ENCODE data around the gene CAMK2G. TPM values are rescaled to one million over a fixed set of nuclear protein-coding genes. Genes with fewer than 3 reads are reported as not detected.

CAMK2G gene
- total RNA-seq, 1 donor from 2014 or later: 25.7 TPM

GRCh38 chr10:73906524-73907447 lies 32.4 kb upstream of the CAMK2G start:
- Mint-ChIP-seq H3K27ac (ENCODE audit: unreplicated experiment) (peak overlapping the region; percentile 20), H3K36me3 (ENCODE audit: low read depth) (no peaks in the 10 kb centered on the region), H3K27me3 (ENCODE audit: low read depth) (peaks cover 31% of the 10 kb centered on the region), H3K4me3 (peak overlapping the region; percentile 50), H3K9me3 (no peaks in the 10 kb centered on the region), H3K4me1 (peaks cover 44% of the 10 kb centered on the region)
- peak; percentile 32 for DNase-seq (ENCODE audit: low read depth, low spot score)
- TF ChIP-seq, protein P1, sequence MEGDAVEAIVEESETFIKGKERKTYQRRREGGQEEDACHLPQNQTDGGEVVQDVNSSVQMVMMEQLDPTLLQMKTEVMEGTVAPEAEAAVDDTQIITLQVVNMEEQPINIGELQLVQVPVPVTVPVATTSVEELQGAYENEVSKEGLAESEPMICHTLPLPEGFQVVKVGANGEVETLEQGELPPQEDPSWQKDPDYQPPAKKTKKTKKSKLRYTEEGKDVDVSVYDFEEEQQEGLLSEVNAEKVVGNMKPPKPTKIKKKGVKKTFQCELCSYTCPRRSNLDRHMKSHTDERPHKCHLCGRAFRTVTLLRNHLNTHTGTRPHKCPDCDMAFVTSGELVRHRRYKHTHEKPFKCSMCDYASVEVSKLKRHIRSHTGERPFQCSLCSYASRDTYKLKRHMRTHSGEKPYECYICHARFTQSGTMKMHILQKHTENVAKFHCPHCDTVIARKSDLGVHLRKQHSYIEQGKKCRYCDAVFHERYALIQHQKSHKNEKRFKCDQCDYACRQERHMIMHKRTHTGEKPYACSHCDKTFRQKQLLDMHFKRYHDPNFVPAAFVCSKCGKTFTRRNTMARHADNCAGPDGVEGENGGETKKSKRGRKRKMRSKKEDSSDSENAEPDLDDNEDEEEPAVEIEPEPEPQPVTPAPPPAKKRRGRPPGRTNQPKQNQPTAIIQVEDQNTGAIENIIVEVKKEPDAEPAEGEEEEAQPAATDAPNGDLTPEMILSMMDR (conservative IDR thresholded peaks at IDR 0.05): no peak

- peaks cover 21% of the 10 kb centered on the region for H3K27me3 Mint-ChIP-seq (ENCODE audit: low read depth)
- H3K9me3 Mint-ChIP-seq: no peaks in the 10 kb centered on the region
- peaks cover 37% of the 10 kb centered on the region for H3K4me1 Mint-ChIP-seq
- H3K27ac Mint-ChIP-seq (ENCODE audit: unreplicated experiment): peak overlapping the region; percentile 8
- TF ChIP-seq, protein P1 (conservative IDR thresholded peaks at IDR 0.05): no peak
- no peak for DNase-seq (ENCODE audit: low read depth, low spot score)
- no peaks in the 10 kb centered on the region for H3K36me3 Mint-ChIP-seq (ENCODE audit: low read depth)
- H3K4me3 Mint-ChIP-seq: no peak overlapping the region
Measured at GRCh38 chr10:73905256-73906020, 31.1 kb upstream of the CAMK2G start.

- DNase-seq (ENCODE audit: low read depth, low spot score): no peak
- no peak overlapping the region for H3K27ac Mint-ChIP-seq (ENCODE audit: unreplicated experiment)
- H3K36me3 Mint-ChIP-seq (ENCODE audit: low read depth): no peaks in the 10 kb centered on the region
- H3K4me1 Mint-ChIP-seq: peaks cover 16% of the 10 kb centered on the region
- no peaks in the 10 kb centered on the region for H3K9me3 Mint-ChIP-seq
- H3K4me3 Mint-ChIP-seq: no peak overlapping the region
- no peaks in the 10 kb centered on the region for H3K27me3 Mint-ChIP-seq (ENCODE audit: low read depth)
- TF ChIP-seq, protein P1 (conservative IDR thresholded peaks at IDR 0.05): no peak
Measured at GRCh38 chr10:73902351-73902750, 28.0 kb upstream of the CAMK2G start.

GRCh38 chr10:73901261-73901660 lies 26.9 kb upstream of the CAMK2G start:
- no peak overlapping the region for H3K27ac Mint-ChIP-seq (ENCODE audit: unreplicated experiment)
- H3K9me3 Mint-ChIP-seq: no peaks in the 10 kb centered on the region
- H3K4me1 Mint-ChIP-seq: peaks cover 5% of the 10 kb centered on the region
- no peak for DNase-seq (ENCODE audit: low read depth, low spot score)
- no peak overlapping the region for H3K4me3 Mint-ChIP-seq
- H3K27me3 Mint-ChIP-seq (ENCODE audit: low read depth): no peaks in the 10 kb centered on the region
- TF ChIP-seq, protein P1 (conservative IDR thresholded peaks at IDR 0.05): no peak
- no peaks in the 10 kb centered on the region for H3K36me3 Mint-ChIP-seq (ENCODE audit: low read depth)

GRCh38 chr10:73900064-73900463 lies 25.7 kb upstream of the CAMK2G start:
- no peaks in the 10 kb centered on the region for H3K27me3 Mint-ChIP-seq (ENCODE audit: low read depth)
- H3K36me3 Mint-ChIP-seq (ENCODE audit: low read depth): no peaks in the 10 kb centered on the region
- no peaks in the 10 kb centered on the region for H3K4me1 Mint-ChIP-seq
- DNase-seq (ENCODE audit: low read depth, low spot score): no peak
- TF ChIP-seq, protein P1 (conservative IDR thresholded peaks at IDR 0.05): no peak
- H3K9me3 Mint-ChIP-seq: no peaks in the 10 kb centered on the region
- H3K4me3 Mint-ChIP-seq: no peak overlapping the region
- H3K27ac Mint-ChIP-seq (ENCODE audit: unreplicated experiment): no peak overlapping the region
